ENCODE data around the gene EPSTI1.
"Not testable (repeated sequence)": the region's sequence is repeated elsewhere in the genome, so short reads cannot be mapped to it uniquely, and the experiment has no call there.

The EPSTI1 gene

GRCh38 chr13:42864952-42865767, 126.9 kb downstream of the EPSTI1 start:
- no peaks in the 10 kb centered on the region for H3K4me1 ChIP-seq
- H3K27me3 ChIP-seq (ENCODE audit: control insufficient read depth, insufficient read depth, low read length): no peaks in the 10 kb centered on the region
- H3K9ac ChIP-seq: no peak overlapping the region
- no peaks in the 10 kb centered on the region for H3K36me3 ChIP-seq (ENCODE audit: control insufficient read depth, insufficient read depth, low read length)
- H3K4me3 ChIP-seq (ENCODE audit: low read depth, low read length): no peak overlapping the region
- TF ChIP-seq CTCF (IDR thresholded peaks at IDR 0.05): no peak
- no peaks in the 10 kb centered on the region for H3K9me3 ChIP-seq (ENCODE audit: control insufficient read depth, low read length)
- no peak overlapping the region for H3K27ac ChIP-seq
- H3K4me2 ChIP-seq (ENCODE audit: low read length): no peak overlapping the region
- no peak overlapping the region for H2AFZ ChIP-seq
- no peaks in the 10 kb centered on the region for H3K79me2 ChIP-seq

GRCh38 chr13:42862370-42862769, 129.7 kb downstream of the EPSTI1 start:
- H3K27me3 ChIP-seq (ENCODE audit: control insufficient read depth, insufficient read depth, low read length); H3K36me3 ChIP-seq (ENCODE audit: control insufficient read depth, insufficient read depth, low read length); H3K4me2 ChIP-seq (ENCODE audit: low read length); H2AFZ ChIP-seq; H3K79me2 ChIP-seq; H3K9ac ChIP-seq; H3K4me3 ChIP-seq (ENCODE audit: low read depth, low read length); H3K4me1 ChIP-seq; H3K9me3 ChIP-seq (ENCODE audit: control insufficient read depth, low read length); H3K27ac ChIP-seq: not testable (repeated sequence)

- Histone ChIP-seq H3K4me1 (no peaks in the 10 kb centered on the region), H3K36me3 (ENCODE audit: control insufficient read depth, insufficient read depth, low read length) (no peaks in the 10 kb centered on the region), H3K79me2 (no peaks in the 10 kb centered on the region), H3K9ac (no peak overlapping the region), H3K4me3 (ENCODE audit: low read depth, low read length) (no peak overlapping the region), H3K27ac (no peak overlapping the region), H3K9me3 (ENCODE audit: control insufficient read depth, low read length) (no peaks in the 10 kb centered on the region), H3K27me3 (ENCODE audit: control insufficient read depth, insufficient read depth, low read length) (no peaks in the 10 kb centered on the region), H2AFZ (no peak overlapping the region), H3K4me2 (ENCODE audit: low read length) (no peak overlapping the region)
- no peak for TF ChIP-seq CTCF (IDR thresholded peaks at IDR 0.05)
These were observed 131.6 kb downstream of the EPSTI1 start for GRCh38 chr13:42860485-42860884.

GRCh38 chr13:42859760-42860159, 132.3 kb downstream of the EPSTI1 start:
- no peak overlapping the region for H3K4me3 ChIP-seq (ENCODE audit: low read depth, low read length)
- H3K4me2 ChIP-seq (ENCODE audit: low read length): no peak overlapping the region
- H3K79me2 ChIP-seq: no peaks in the 10 kb centered on the region
- no peaks in the 10 kb centered on the region for H3K9me3 ChIP-seq (ENCODE audit: control insufficient read depth, low read length)
- H2AFZ ChIP-seq: no peak overlapping the region
- no peaks in the 10 kb centered on the region for H3K36me3 ChIP-seq (ENCODE audit: control insufficient read depth, insufficient read depth, low read length)
- H3K9ac ChIP-seq: no peak overlapping the region
- no peak for TF ChIP-seq CTCF (IDR thresholded peaks at IDR 0.05)
- no peaks in the 10 kb centered on the region for H3K4me1 ChIP-seq
- no peak overlapping the region for H3K27ac ChIP-seq
- H3K27me3 ChIP-seq (ENCODE audit: control insufficient read depth, insufficient read depth, low read length): no peaks in the 10 kb centered on the region

- TF ChIP-seq CTCF (IDR thresholded peaks at IDR 0.05): no peak
- Histone ChIP-seq H3K79me2 (no peaks in the 10 kb centered on the region), H3K27me3 (ENCODE audit: control insufficient read depth, insufficient read depth, low read length) (no peaks in the 10 kb centered on the region), H3K36me3 (ENCODE audit: control insufficient read depth, insufficient read depth, low read length) (no peaks in the 10 kb centered on the region), H3K4me2 (ENCODE audit: low read length) (no peak overlapping the region), H3K4me1 (no peaks in the 10 kb centered on the region), H3K4me3 (ENCODE audit: low read depth, low read length) (no peak overlapping the region), H3K9ac (no peak overlapping the region), H3K27ac (no peak overlapping the region), H2AFZ (no peak overlapping the region), H3K9me3 (ENCODE audit: control insufficient read depth, low read length) (no peaks in the 10 kb centered on the region)
These were observed 136.6 kb downstream of the EPSTI1 start for GRCh38 chr13:42855410-42855809.

All from parathyroid adenoma (tissue), 2 donors.